ENCODE results near the gene EYS.

Gene EYS

GRCh38 chr6:65231616-65232015 is 475.4 kb downstream of the EYS start:
- no peak for DNase-seq

- no peak for DNase-seq
These were observed 477.2 kb downstream of the EYS start for GRCh38 chr6:65229825-65230224.

- DNase-seq = no peak
These were observed 485.9 kb downstream of the EYS start for GRCh38 chr6:65221153-65221552.

- DNase-seq = no peak
These were observed 504.3 kb downstream of the EYS start for GRCh38 chr6:65202738-65203137.

DNA sequence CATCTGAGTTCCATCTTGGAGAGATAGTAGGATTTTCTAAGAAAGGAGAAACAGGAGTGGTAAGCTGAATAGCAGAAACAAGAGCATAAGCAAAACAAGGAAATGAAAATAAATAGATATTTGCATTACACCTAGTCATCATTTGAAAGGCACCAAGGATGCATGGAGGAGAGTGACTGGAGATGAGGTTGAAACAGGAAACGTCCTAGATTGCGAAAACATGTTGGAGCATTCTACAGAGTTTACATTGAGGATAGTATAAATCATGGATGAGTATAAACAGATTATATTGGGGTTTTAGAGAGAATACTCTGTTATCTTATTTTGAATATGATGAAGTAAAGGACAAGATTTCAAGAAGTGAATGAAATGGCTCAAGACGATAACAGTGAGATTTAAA is 507.3 kb downstream of the EYS start:
- DNase-seq = no peak

DNA sequence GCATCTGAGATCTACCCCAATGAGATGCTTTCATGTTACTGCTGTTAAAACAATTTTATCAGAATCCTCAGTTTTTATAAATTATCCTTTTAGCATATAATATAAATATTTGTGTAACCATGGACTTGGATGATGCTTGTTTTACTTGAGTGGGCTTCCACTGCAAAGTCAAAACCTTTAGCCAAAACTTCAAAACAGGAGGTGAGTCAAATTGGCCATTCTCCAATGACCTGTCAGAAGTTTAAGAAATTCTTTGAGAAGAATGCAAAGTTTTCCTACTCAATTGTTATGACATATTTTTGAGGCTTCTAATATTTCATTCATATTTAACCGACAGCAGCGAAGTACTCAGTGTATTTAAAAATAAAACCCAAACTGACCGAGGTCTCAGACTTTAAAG is 507.9 kb downstream of the EYS start:
- no peak for DNase-seq

DNA sequence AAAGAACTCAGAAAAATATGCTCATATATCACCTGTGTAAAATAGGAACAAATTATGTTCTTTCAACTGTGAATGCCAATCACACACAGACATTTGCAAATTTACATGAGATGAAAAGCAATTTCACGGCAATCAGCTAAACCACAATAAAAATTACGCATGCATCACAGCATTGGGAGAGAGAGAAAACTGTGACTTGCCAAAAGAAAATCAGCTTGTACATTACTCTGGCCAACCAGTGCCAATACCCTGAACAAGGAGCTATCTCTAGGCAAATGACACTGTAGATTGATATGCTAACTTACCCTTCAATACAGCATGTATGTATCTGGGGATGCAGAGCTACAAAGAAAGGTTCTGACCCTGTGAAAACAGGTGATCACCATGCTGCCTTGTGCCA is 515.6 kb downstream of the EYS start:
- no peak for DNase-seq

- no peak for DNase-seq
These were observed 517.7 kb downstream of the EYS start for GRCh38 chr6:65189236-65189881.

- DNase-seq = no peak
These were observed 520.2 kb downstream of the EYS start for GRCh38 chr6:65186826-65187225.

DNA sequence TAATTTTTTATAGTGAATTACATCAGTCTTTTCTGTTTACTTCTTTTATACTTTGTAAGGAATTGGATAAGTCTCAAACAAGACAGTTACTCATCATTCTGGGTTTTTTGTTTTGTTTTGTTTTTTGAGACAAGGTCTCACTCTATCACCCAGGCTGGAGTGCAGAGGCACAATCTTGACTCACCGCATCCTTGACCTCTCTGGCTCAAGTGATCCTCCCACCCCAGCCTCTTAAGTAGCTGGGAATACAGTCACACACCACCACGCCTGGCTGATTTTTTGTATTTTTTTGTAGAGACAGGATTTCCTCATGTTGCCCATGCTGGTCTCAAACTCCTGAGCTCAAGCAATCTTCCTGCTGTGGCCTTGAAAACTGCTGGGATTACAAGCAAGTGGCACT is 524.3 kb downstream of the EYS start:
- no peak for DNase-seq

DNA sequence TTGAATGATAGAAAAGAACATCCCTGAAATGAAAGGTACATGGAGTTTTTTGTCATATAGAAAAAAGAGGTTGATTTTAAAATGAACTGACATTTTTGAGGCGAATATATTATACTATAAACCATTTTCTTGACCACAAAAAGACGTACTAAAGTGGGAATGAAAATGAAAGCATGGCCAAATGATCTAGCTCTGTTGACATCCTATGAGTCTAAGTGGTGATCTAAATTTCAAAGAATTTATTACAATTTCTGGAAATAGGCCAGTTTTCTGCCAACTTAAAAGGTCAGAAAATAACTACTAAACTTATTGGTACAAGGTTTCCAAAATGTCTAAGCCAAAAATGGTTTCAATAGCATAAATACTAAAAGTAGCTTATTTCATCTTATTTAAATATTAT is 536.8 kb downstream of the EYS start:
- DNase-seq = no peak

DNA sequence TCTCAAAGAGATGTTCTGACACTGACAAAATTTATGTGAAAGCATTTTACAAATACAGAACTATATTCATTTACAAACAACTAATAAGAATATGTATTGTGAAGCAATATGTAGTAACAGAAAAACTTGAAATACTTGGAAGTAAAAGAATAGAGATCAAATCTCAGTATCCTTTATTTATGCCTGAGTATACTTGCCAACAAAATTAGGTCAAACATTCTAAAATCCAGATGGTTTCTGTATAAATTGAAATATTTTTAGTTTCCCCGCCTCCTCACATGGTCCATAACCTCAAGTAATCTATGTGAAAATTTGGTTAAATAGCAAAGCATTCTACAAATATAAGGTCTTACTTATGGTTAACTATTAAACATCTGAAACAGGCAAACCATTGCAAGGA is 545.4 kb downstream of the EYS start:
- DNase-seq = no peak

DNA sequence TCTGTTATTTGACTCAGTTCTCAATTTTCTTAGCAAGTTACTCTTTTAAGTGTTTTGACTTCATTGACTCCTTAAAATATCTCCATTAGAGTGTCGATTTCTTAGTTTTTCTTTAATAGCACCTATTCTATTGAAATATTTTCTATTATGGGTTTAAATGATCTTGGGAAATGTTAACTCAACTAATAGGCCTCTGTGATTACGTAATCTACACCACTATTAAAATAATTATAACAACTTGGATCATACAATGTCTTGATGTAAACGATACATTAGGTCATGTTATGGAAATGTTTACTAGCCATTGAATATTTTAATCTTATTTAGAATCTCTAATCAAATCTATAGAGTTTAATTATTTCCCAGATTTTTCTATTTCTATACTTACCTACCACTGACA is 550.0 kb downstream of the EYS start:
- DNase-seq = no peak

- DNase-seq = no peak
These were observed 551.9 kb downstream of the EYS start for GRCh38 chr6:65155083-65155482.

- DNase-seq = no peak
These were observed 557.2 kb downstream of the EYS start for GRCh38 chr6:65149841-65150240.

GRCh38 chr6:65148839-65149238 is 558.2 kb downstream of the EYS start:
- no peak for DNase-seq

DNA sequence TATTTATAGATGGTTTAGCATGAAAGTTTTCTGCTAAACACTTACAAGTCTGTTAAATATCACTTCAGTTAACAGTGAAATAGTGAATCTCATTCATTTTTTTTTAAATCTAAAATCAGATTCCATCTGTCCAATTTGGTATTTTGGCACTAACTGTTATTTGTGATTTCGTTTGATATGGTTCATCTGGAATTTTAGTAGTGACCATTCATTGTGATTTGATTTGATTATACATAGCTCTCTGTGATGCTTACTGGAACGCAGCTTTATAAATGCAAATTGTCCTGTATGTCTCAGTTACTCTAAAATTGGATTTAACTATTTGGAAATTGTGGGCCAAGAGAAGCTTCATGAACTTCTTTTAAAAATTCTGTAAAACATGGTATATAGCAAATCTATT is 571.5 kb downstream of the EYS start:
- DNase-seq = no peak

DNA sequence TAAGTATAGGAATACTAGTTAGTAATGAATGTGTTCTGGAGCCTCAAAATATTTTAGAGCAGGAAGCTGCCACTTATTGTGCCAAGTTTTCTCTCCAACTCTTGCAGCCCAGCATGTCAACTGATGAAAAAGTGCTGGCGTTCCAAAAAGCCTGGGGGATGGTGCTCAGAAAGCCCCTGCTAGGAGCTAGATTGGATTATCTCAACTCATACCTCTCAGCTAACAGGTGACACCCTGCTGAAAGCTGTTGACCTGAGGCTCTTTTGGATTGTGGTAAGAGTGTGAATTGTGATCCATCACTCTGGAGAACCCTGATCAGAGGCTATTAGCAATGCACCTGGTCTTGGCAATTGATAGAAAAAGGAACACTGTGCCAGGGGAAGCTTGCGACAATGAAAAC is 580.4 kb downstream of the EYS start:
- DNase-seq = no peak

GRCh38 chr6:65123521-65123920 is 583.5 kb downstream of the EYS start:
- no peak for DNase-seq

DNA sequence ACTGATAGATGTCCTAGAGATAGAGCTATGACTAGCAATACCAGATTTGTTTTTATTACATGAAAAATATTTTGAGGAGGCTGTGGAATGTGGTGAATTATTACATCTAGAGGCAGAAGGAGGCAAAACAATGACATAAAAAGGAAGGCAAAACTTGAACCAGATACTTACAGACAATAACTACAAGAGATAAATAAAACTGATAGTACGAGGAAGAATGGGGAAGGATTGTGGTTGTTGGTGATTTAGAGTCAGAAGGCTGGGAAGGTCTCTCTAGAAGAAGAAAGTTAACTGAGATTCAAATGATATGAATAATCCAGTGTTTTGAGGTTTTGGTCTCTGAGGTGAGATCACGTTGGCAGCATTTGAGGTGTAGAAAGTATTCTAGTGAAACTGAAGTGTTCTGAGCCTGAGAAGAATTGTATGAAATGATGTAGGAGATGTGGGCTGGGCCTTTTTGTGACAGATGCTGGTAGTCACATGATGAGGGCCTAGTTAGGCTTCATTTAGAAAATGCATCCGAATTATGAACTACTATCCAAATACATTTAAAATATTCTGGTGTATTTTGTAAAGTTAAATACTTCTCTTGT is 589.1 kb downstream of the EYS start:
- DNase-seq = no peak

DNA sequence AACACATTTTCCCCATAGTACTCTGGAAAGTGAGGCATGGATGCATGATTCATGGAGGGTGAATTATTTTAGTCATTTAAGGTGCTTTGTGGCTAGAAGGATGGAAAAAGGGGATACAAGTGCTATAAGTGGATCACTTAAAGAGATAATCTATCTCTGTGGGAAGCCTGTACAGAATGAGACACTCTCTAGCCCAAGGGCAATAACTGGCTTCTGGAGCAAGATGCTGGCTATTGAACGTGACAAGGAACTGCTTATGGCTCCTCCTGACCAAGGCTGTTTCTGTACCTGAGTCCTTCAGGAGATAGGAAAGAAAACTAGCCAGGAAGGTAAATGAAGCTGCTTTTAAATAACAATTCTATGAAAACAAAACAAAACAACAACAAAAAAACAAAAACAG is 590.7 kb downstream of the EYS start:
- DNase-seq = no peak

- DNase-seq = no peak
These were observed 593.4 kb downstream of the EYS start for GRCh38 chr6:65113581-65113980.

DNA sequence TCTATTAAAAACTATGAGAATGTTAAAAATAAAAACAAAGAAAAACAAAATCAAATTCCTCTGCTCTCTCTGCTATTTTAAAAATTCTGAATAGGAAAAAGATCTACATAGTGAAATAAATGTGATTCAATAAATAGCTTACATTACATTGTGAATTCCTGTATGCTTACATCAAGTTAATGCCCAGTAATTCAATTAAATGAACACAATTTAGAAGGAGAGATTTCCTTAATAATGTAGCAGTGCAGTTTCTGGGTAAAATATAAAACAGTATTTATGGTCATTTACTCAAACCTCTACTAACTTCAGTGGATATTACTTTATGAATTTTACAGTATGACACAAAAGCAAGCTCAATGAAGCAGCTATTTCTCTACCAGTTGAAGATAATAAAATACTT is 594.6 kb downstream of the EYS start:
- no peak for DNase-seq

GRCh38 chr6:65110031-65110430 is 597.0 kb downstream of the EYS start:
- DNase-seq = no peak

Data from anterior cingulate cortex (tissue), 58 donors.